Stimulated activated CD4-positive, alpha-beta T cell treated with anti-CD3 and anti-CD28 coated beads, TNF-alpha, amount 100 ng/mL, for 1 hour (primary cell): ENCODE measurements around the gene ZSCAN1.
"Not testable (repeated sequence)": the region's sequence is repeated elsewhere in the genome, so short reads cannot be mapped to it uniquely, and the experiment has no call there.

Experiments used
- DNase-seq, 3 donors: peaks; one replicate each; pipeline ENCODE4 v3.0.0-alpha.2; 2020; ENCODE audit warnings: low read depth in 3 of 3, low spot score in 1 of 3

Gene ZSCAN1, protein sequence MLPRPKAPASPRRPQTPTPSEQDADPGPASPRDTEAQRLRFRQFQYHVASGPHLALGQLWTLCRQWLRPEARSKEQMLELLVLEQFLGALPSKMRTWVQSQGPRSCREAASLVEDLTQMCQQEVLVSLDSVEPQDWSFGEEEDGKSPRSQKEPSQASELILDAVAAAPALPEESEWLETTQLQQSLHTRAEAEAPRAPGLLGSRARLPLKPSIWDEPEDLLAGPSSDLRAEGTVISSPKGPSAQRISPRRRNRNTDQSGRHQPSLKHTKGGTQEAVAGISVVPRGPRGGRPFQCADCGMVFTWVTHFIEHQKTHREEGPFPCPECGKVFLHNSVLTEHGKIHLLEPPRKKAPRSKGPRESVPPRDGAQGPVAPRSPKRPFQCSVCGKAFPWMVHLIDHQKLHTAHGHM

DNA sequence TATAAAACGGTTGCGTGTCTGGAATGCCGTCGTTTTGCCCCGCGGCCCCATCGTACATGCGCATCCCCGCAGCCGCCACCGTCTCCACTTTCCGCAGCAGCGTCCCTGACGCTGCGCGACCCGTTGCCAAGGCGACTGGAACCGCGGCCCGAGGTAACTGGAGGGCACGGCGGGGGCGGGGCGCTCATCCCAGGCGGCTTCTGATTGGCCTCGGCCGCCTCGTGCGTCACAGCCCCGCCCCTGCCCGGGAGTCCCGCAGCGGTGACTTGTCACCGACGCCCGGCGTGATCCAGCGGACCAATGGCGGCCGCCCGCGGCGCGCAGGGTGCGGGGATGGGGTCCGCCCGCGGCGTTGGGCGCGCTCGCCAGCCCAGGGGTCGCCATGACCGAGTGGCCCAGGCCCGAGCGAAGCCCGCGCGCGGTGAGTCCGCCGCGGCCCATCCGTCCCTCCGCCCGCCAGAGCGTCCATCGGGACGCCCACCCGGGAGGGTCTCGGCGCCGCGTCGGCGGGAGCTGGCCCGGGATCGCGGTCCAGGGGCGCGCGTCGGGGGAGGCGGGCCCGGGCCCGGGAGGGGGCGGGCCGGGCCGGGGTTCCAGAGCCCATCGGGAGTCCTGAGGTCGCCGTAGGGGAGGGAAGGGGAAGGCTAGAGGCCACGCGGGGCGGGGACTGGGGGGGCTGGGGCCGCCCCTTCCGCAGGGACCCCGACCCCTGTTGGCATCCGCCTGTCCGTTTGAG, at the start of gene ZSCAN1:
Gene ZSCAN1, plus strand, starts transcription at position 285 of the 736 bp plus-strand sequence. CDS start 3,812 bp downstream, outside the sequence.
- no peak for DNase-seq

DNA sequence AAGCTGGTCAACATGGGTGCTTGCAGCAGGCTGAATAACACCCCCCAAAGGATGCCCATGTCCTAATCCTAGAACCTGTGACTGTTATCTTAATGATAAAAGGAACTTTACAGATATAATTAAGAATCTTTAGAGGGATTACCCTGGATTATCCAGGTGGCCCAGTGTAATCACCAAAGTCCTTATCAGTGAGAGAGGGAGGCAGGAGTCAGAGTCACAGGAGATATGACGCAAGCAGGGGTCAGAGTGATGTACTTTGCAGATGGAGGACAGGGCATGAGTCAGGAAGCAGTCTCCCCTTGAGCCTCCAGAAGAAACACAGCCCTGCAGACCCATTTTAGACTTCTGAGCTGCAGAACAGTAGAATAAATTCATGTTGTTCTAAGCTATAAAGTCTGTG, 41.0 kb upstream of the ZSCAN1 start:
- DNase-seq, result no peak

DNA sequence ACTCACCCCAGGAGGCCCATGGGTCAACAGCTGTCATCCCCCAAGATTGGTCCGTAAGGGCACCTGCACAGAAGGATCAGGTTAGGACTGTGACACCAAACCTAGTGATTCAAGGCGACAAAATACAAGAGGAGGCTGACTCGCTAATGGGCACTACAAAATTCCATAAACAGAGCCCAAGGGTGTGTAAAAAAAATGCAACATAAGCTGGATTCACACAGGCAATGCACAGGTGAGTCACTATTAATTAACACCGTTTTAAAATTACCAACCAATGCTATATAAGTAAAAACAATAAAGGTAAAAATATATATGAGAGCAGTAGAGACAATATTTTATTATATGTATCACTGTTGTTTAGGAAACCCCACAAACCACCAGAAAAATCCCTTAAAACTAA, 33.1 kb upstream of the ZSCAN1 start:
- DNase-seq, result no peak

DNA sequence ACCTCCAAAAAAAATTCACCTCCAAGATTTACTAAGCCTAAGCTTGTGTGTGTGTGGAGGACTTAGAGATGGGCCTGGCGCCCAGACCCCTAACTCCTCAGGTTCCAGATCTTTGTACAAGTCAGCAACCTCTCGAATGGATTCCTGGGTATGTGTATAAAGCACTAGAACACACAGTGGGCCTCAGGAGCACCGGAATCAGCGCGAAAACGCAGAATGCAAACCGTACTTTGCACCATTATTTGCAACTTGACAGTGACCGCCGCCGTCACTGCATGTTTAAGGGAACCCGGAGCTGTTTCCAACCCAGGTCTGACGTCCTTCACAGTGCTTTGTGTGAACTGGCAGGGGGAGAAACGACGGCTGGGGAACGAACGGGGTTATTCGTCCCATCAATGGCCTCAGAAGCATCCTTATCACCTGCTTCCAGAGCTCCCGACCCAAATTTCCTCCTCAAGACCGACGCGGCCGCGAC, 31.9 kb upstream of the ZSCAN1 start:
- peak in 1 of 3 donors; percentile 7 for DNase-seq

DNA sequence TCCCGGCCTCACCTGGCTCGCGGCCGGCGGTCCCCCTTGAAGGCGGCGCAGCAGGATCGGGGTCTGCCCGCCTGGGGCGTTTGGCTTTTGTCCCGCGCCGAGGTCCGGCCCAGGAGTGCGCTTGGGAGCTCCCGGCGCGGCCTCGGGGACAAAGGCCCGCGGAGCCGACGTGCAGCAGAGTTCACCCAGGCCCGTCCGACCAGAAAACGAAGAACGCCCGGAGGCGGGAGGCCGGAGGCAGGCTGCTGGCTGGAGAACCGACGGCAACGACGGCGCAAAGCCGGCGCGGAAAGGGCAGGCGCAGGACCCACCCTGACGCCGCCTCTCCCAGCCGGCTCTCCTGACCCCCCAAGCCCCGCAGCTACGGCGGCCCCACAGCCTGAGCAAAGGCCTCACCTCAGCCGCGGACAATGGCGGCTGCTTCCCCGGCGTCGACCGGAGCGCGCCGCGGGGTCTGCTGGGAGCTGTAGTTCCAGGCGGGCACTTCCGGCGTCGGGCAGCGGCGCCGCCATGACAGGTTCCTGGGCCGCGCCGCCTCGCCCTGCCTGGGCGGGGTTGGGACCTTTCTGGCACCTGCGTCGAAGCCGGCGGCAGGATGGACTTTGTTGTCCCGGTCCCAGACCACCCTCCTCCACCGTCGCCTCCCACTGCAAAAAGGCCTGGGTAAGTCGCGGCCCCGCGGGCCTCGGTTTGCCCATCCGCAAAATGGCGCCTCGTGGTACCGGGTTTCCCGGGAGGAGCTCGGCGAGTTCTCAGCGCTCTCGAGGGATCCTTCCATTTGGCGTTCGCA, 31.2 kb upstream of the ZSCAN1 start, which contains the start of gene ZNF606:
Gene ZNF606, minus strand, starts transcription at position 437 of the 790 bp plus-strand sequence. CDS start 1,501 bp downstream, outside the sequence.
- peak; percentile 51 to 73 (median 54) for DNase-seq

DNA sequence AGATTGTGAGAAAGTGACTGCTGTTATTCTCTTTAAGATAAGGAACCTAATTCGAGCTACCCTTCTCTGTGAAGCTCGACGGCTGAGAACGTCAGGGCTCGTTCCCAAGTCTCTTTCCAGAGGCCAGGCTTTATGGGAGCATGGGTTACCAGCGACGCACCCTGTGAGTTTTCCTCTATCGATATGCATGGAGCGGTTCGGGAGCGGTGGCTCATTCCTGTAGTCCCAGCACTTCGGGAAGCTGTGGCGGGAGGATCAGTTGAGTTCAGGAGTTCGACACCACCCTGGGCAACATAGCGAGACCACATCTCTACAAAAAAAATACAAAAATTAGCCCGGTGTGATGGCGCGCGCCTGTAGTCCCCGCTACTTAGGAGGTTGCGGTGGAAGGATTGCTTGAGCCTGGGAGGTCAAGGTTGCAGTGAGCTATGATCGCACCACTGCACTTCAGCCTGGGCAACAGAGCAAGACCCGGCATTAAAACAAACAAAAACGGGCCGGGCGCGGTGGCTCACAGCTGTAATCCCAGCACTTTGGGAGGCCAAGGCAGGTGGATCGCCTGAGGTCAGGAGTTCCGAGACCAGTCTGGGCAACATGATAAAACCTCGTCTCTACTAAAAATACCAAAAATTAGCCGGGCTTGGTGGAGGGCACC, 30.5 kb upstream of the ZSCAN1 start:
- DNase-seq, result no peak

DNA sequence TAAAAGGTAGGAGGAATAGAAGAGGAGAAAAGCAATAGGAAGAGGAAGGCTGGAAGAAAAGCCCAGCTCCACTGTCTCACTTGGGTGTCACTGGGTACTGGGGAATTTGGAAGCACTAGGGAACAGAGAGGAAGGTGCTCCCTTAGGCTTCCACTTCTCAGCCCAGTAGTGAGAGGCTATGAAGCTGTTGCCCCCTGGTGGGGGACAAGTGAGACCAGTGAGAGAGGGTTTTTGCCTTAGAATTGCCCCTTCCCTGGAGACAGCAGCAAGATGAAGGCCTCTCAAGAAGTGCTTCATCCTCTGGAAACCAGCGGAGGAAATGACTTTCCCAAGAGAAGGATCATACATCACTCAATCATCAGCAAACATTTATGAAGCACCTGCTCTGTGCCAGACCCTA, 26.5 kb upstream of the ZSCAN1 start:
- no peak for DNase-seq

DNA sequence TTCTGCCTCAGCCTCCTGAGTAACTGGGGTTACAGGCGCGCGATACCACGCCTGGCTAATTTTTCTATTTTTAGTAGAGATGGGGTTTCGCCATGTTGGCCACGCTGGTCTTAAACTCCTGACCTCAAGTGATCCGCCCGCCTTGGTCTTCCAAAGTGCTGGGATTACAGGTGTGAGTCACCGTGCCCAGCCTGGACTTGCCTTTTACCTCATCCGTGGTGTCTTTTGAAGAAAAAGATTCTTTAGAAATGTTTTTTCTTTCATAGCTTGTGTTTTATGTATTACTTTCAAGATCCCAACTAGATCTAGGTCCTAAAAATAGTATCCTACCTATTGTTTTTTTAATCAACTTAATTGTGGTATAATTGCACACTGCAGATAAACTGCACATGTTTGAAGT, 24.9 kb upstream of the ZSCAN1 start:
- not testable (repeated sequence) for DNase-seq

DNA sequence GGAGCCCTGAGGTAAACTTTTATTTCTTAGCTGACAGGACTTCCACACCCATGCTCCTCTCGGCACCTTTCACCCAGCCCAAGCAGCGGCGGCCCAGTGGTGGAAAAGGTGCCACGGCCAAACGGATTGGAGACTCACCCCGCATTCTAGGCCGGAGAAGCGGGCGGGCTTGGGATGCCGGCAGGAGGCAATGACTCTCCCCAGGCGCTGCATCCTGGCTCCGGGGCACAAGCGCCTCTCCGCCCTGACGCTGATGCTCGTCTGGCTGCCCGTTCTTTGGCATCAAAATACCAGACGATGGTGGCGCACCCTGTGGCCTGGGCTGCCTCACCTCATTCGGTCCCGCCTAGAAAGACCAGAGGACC, 24.5 kb upstream of the ZSCAN1 start:
- no peak for DNase-seq

DNA sequence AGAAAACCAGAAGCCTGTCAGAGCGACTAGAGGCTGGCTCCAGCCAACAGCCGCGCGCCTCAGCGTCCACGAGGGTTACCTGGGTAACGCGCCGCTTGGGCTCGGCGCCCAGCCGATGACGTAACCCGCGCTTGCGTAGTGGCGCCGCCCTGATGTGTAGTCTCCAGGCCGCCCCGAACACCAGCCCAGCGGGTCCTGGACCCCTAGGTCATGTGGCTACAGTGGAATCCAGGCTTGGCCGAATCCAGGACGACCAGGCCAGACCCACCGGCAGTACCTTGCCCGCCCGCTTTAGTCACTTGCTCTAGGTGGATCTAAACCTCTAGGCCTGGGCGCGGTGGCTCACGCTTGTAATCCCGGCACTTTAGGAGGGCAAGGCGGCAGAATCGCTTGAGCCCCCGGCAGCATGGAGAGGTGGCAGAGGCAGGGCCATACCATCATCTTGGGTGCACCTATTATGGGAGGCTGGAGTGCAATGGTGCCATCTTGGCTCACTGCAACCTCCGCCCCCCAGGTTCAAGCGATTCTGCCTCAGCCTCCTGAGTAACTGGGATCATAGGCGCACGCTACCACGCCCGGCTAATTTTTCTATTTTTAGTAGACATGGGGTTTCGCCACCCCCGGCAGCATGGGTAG, 24.0 kb upstream of the ZSCAN1 start:
- DNase-seq, result peak in 2 of 3 donors; percentile 6 to 19

DNA sequence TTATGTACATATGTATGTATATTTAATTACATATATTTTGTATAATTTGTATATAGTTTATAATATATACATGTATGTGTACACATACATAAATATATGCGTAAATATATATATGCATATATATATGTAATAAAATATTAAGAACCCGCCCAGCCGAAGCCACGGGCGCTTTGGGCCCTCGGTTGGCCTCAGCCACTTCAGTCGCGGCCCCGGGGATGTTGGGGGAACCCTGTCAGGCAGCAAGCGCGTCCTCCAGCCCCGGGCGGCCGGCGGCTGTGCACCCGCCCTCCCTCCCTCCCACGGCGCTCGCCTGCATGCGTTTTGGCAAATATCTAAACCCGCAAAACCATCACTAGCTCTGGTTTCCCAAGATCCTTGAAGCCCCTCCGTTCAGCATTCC, 23.3 kb upstream of the ZSCAN1 start:
- DNase-seq, result no peak

DNA sequence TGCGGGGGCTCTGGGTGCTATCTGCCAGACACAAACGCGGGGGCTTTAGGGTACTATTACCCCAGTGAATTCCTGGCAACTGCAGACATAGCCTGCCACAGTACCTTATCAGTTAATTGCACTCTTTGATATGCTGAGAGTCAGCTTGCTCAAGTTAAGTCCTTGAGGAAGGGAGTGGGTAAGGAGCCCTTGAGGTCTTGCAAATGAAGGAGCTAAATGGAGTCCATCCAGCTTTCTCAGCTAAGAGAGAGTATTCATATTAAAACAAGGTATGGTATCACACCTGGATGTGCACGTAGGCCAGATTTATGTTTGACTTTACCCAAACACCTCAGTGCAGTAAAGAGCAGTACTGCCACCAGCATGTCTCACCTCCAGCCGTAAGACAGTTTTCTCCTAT, 19.7 kb upstream of the ZSCAN1 start:
- no peak for DNase-seq

DNA sequence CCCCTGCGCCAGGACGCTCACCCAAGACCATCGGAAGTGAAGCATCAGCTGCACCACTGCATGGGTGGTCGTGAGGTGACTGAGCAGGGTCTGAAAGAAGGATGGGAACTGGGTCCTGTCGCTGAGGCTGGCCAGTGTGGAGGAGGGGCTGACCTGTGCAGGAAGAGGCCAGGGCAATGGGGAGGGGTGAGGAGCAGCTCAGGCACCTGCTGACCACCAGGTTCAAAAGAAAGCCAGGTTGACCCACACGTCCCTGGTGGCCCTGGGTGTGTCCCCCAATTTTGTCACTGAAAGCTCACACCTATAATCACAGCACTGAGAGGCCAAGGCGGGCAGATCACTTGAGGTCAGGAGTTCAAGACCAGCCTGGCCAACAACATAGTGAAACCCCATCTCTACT, 13.7 kb upstream of the ZSCAN1 start:
- DNase-seq, result no peak

DNA sequence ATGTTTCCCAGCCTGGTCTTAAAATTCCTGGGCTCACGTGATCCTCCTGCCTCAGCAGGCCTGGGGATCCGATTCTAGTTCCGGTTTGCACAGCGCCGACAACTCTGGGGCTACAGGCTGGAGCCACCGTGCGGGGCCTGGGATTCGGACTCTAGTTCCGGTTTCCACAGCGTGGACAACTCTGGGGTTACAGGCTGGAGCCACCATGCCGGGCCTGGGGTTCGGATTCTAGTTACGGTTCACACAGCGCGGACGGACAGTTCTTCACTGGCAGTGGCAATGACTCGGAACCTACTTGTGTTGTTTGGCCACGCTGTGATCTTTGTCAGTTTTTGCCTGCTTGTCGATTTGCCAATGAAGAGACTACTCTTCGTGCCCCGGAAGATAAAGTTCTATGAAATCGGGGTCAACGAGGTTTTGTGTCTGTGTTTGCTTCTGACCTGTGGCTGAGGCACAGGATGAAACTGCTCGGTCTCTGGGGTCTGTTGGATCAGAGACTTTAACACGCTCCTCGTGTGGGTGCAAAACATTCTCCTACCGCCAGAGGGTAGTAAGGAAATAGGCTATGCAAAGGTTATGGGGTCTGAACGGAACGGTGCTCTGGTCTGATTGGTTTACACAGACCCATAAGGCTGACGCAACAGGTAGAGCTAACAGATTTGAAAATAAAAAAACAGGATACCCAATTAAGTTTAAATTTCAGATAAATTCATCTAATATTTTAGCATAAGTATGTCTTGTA, 12.1 kb upstream of the ZSCAN1 start:
- no peak for DNase-seq

DNA sequence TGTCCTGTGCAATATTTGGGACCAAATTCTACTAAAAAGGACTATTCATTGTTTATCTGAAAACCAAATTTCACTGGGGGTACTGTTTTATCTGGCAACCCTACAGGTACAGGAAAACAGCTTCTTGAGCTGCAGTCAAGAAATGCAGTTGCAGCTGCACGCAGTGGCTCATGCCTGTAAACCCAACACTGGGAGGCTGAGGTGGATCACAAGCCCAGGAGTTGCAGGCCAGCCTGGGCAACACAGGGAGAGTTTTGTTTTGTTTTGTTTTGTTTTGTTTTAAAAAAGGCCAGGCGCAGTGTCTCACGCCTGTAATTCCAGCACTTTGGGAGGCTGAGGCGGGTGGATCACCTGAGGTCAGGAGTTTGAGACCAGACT, 11.6 kb upstream of the ZSCAN1 start:
- no peak for DNase-seq

DNA sequence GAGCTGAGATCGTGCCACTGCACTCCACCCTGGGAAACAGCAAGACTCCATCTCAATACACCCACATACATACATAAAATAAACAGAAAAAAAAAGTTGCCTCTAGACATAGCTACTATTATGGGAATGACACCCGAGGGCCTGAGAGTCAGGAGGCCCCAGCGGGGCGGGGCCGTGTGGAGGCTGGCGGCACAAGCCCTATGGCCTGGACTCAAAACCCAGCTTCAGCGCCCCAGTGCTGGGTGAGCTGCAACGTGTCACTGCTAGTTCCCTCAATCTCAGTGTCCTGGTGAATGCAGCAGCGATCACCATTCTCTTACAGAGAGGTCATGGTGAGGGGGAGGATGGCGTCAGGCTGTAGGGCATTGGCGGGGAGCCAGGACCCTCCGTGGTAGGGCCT, 9.2 kb upstream of the ZSCAN1 start:
- no peak for DNase-seq

DNA sequence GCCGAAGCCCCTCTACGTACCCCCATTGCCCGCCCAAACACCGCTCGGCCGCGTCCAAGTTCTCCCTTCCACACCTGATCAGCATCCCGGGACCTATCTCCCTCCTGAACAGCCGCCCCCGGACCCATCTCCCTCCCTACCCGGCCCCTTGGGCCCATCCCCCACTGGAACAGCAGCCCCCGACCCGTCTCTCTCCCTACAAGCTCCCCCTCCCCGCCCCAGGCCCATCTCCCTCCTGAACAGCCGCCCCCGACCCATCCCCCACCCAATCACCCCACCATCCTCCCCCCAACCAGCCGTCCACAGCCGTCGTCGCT, 610 bp downstream of the ZSCAN1 start:
- no peak for DNase-seq

DNA sequence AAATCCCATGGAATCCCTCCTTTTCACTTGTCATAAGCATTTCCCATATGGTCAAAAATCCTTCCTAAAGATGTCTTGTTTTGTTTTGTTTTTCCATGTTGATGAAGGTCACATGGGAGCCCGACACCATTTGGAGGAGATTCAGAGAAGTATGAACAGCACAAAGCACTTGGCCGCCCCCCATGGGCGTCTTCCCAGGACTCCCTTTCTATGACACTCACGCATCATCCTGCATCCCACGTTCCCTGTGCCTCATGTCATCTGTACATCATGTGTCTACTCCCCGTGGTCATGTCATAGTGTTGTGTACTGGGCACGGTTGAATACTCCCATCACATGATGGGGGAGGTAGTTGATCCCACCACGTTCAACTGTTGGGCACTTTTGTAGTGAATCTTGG, 2.0 kb downstream of the ZSCAN1 start:
- DNase-seq, result no peak

DNA sequence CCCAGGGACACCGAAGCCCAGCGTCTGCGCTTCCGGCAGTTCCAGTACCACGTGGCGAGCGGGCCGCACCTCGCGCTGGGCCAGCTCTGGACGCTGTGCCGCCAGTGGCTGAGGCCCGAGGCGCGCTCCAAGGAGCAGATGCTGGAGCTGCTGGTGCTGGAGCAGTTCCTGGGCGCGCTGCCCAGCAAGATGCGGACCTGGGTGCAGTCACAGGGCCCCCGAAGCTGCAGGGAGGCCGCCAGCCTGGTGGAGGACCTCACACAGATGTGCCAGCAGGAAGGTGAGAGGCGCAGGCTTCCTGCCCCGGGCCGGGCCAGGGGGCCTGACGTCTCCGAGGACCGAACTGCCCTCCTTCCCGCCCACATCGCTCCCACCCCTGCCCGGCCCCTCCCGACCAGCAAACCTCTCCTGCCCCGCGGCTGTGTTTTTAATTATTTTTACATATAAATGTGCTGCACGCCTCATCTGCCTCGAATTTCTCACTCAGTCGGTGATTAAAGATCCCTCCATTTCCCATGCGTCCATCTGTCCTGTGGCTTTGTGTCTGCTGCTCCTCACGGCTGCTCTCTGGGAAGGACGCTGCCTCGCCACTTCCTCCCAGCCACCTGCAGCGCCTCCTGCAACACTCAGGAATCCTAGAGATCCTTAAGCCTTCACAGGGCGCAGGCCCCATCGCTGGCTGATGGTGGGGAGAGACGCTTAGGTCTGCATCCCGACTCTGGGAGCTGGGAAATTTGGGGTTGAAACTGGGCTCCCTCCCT, 4.3 kb downstream of the ZSCAN1 start:
- DNase-seq, result no peak
